Measurements from ENCODE around the gene MOSPD3.
"Not testable (repeated sequence)": the region's sequence is repeated elsewhere in the genome, so short reads cannot be mapped to it uniquely, and the experiment has no call there.

The MOSPD3 gene, protein sequence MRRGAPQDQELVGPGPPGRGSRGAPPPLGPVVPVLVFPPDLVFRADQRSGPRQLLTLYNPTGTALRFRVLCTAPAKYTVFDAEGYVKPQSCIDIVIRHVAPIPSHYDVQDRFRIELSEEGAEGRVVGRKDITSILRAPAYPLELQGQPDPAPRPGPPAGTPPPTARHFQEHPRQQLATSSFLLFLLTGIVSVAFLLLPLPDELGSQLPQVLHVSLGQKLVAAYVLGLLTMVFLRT

DNA sequence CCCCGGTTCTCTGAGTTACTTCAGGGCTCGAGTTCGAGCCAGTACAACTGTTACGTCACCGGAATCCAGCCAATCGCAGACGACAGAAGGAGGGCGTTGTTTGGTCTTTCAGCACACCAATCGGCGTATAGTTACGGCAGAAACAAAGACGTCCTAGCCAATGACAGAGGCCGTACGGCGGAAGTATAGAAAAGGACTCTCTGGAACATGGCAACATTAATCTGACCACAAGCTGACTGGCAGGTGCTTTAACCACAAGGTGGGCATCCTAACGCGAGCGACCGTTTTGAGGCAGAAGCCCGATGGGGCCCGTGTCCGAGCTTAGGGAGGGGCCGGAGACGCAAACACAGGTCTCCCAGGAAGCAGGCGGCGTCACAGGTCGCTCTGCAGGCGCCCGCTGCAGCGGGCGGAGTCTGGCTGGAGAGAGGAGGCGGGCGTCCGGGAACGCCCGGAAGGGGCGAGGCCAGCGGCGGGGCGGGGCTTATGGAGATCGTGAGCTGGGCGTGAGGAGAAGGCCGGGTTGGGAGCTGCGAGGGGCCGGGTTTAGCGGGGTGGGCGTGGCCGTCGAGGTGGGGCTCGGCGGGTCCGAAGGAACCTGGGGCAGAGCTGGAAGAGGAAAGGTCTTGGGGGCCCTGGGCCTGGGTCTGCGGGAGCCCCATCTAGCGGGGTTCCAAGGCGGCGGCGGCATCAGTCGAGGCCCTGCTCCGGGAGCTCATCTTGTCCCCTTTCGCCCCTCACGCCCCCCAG, at the start of gene MOSPD3:
Gene MOSPD3 (plus strand): TSS at position 558 of the 747 bp plus-strand sequence. CDS start 252 bp downstream, outside the sequence.
- peak; percentile 96 for DNase-seq (ENCODE audit: low read depth)

DNA sequence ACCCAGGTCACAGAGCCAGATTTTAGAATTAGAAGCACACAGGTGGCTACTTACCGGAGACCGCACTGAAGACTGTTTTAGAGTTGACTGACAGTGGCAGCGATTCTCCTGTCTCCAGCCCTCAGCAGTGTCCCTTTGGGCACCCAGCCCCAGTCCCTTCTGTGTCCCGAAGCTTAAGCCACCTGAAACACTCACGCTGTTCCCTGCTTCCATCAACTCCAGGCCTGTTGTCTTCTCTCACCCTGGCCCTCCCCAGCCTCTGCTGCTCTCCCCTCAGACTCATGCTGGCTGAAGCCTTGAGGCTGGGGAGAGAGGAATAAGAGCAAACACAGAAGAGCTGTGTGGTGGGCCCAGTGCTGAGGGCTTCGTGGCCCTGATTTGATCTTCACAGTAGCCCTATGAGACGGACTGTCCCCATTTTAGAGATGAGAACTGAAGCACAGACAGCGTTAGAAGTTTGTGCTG, 49.2 kb upstream of the MOSPD3 start:
- DNase-seq (ENCODE audit: low read depth): no peak

DNA sequence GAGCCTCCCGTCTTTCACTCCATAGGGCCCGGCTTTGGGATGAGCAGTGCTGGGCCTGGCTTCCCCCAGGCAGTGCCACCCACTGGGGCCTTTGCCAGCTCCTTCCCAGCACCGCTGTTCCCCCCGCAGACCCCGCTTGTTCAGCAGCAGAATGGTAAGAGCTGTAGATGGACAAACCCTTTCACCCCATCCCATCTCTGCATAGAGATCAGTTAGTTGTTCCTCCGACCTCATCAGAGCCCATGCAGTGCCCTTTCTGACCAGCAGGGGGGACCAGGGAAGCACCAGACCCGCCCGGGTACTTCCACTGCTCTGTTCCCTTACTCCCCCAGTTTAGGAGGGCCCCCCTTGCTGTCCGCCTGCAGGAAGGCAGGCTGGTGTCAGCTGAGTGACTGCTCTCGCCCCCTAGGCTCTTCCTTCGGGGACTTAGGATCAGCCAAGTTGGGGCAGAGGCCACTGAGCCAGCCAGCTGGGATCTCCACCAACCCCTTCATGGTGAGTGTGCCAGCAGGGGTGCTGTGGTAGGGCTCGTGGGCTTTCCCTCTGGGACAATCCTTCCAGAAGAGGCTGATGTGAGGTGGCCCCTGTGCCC, 48.4 kb upstream of the MOSPD3 start:
- peak; percentile 71 for DNase-seq (ENCODE audit: low read depth)

DNA sequence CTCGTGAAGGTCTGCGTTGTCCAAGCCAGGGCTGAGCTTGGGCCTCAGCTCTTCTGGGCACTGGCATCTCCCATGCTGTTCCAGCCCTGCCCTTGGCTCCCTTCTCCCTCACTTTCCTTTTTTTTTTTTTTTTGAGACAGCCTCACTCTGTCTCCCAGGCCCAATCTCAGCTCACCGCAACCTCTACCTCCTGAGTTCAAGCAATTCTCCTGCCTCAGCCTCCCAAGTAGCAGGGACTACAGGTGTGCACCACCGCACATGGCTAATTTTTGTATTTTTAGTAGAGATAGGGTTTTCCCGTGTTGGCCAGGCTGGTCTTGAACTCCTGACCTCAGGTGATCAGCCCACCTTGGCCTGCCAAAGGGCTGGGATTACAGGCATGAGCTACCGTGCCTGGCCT, 47.9 kb upstream of the MOSPD3 start:
- not testable (repeated sequence) for DNase-seq (ENCODE audit: low read depth)

DNA sequence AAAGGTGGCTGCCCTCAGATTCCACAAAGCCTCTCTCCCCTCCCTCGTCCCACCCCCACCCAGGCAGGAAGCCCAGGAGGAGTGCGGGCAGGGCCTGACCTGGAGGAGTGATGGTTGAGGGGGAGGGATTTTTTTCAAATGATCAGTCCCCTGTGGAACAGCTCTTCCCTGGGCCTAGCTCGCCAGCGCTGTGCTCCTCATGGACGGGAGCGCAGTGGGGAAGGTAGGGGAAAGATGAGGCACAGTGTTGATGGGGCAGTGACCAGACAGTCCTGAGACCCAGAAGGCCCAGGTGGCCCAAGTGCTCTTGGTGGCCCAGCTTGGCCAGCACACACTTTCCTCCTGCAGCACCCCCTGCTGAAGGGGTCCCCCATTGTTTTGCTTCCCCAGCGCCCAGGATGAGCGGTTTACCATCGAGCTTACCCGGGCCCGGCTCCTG, 47.2 kb upstream of the MOSPD3 start:
- DNase-seq (ENCODE audit: low read depth): no peak

DNA sequence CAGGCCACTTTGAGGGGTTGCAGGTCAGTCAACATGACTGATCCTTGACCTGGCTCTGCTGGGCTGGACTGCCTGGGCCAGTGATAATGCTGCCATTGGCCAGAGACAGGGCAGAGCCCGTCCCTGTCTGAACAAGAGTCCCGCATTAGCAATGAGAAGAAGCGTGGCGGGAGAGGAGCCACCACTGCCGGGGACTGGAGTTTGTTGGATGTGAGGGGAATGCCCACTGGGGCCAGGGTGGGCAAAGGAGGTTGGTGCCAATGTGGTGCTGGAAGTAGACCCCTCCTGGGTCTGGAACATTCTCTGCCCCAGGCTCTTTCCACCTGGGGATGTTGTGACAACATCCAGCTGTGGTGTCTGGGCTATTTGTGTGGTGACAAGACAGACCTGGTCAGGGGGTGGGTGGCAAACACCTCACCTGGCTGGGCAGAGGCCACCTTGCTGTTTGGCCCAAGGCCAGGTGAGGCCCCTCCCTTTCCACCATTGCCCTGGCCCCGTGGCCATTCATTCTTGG, 46.3 kb upstream of the MOSPD3 start:
- DNase-seq (ENCODE audit: low read depth): no peak

DNA sequence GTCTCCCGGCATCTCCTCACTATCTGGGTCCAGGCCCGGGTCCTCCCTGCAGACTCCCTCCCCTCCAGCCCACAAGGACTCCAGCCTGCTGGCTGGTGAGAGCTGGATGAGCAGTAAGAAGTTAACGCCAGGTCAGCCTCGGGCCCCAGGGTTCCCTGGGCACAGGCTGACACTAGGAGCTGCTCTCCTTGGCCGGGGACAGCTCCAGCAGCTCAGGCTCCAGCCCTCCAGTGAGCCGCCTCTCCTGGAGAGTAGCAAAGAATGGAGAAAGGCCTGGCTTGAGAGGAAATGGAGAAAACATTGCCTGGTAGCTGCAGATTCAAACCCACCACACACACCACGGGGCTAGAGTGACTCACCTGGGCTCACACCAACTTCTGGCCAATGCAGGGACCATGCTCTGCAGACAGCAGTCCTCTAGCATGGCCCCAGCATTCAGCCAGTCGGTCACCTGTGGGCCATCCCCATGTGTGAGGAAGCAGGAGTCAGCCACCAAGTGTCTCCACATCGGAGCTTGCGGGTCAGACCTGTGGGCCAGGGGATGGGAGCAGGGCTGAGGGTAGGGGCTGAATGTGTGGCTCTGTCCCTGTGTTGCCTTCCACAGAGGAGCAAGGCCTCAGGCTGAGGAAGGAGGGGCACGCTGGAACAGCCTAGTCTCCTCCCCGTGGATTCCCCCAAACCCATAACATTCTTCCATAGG, 45.2 kb upstream of the MOSPD3 start:
- DNase-seq (ENCODE audit: low read depth): no peak

DNA sequence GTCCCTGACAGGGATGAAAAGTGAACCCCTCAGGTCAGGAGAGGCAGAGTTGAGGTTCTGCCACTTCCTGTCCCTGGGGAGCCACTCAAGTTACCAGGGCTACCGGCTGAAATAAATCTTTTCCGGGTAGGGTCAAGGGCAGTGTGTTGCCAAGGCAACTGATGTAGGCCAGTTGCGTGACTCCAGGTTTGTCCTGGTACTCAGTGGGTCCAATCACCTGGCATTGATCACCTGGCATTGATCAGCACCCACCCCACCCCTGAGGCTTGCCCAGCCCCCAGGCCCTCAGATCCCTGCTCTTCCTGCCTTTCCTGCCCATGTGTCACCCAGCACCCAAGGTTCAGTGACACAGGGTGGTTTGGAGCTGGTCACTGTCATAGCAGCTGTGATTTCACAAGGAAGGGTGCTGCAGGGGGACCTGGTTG, 44.6 kb upstream of the MOSPD3 start:
- DNase-seq (ENCODE audit: low read depth): no peak

DNA sequence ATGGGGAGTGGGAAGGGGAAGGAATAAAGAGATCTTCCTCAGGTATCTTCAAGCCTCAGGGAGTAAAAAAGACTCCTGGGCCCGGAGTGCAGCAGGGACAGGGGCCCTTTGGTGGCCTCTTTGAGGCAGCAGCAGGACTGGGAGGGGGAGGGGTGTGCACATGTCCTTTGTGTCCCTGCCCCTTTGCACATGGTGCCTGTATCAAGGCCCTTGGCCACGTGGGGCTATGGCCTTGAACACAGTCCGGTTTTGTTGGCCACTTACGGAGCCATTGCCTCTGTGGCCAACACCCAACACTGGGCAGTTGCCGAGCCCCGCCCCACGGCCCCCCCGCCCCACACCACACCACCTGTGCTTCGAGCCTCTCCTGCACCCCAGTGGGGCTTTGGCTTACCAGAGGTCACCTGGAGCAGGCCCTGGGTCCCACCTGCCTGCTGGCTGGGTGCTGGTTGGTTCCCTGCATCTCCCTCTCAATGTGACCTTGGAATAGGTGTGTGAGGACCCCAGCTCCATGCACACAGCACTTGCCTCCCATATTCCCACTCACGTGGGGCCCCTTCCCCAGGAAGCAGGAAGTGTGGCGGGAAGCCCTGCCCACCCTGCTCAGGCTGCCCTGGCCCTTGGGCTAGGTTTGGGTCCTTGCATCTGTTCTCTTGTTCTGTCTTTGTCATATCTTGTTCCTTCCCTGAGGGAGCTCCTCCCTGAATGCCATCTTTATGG, 44.0 kb upstream of the MOSPD3 start:
- no peak for DNase-seq (ENCODE audit: low read depth)

DNA sequence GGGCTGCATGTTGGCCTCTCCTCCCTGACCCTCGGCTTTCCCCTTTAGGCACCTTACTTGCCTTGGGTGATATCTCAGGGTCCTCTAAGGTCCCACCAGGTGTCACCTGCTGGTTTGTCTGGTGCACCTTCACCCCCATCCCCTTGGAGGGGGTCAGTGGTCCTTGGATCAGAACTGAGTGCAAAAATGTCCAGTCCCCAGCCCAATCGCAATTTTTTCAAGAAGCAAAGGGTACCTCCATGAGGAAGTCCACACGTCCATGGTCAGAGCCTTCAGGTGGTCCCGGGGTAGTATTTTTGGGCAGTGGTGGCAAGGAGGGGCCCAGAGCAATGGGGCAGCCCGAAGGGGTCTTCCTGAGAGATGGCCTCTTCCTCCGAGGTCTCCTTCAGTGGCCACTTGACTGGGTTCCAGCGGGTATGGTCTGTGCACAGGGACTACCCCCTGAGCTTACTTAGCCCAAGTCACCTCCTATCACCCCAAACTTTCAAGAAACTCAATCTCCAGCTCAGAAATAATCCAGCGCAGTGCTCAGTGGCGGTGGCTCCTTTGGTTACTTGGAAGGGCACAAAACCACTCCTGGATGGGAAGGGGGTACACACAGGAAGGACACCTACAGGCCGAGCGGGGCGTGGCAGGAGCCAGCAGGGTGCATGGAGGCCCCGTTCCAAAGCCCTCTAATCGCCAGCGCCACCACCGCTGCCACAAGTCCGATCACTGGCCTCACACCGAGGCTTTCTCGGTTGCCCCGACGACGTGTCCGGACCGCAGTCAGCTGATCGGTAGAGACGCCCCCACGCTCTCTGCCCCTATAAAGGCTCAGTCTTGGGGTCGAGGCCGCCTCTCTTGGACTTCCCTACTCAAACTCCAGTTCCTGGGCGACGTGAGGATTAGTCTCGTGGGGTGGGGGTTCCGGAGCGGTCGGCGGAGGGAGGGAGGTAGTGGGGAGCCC, 43.2 kb upstream of the MOSPD3 start:
- DNase-seq (ENCODE audit: low read depth): no peak

DNA sequence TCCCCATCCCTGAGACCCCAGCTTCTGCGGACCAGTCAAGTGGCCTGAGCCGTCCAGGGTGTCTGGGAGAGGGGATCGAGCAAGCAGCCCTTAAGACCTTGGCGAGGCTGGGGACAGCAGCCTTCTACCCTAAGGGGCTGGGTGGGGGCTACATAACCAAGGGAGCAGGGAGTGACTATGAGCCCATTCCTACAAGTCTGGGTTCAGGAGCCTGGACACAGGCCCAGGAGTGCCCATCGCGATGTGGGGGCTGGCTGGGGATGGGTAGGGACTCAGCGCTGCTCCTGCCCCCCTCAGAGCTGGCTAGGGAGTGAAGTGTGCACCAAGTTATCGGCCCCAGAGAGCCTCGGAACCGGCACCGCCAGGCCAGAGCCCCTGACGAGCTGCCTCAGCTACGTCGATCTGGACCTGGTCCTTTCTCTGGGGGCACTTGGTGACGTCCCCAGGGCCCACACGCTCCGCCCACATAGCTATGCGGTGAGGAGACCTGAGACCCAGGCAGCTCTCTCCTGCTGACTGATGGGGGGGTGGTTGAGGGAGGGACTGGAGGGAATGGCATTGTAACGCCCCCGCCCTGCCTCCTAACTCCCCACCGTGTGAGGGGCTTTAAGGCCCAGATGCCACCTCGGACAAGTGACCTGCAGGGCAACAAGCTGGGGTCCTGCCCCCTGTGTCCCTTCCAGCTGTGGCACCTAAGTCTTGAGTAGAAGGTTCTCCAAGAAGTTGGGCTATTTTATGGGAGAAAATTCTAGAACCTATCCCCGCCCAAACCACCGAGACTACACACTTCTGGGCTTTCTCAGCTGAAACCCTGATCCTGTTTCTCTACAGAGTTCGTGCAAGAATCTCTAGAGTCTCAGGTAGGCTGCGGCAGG, 41.1 kb upstream of the MOSPD3 start:
- DNase-seq (ENCODE audit: low read depth): no peak

DNA sequence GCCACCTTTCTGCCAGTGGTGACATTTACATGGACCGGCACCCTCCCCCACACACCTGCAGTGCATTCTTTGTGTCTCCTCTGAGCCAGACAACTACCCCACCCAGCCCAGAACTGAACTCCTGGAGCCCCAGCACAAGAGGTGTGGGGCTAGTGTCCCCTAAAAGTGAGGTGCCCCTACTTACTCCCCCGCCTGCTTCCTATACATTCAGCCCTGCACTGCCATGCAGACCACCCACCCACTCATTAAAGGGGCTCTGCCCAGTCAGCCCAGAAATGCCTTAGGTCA, 40.6 kb upstream of the MOSPD3 start:
- DNase-seq (ENCODE audit: low read depth): no peak

DNA sequence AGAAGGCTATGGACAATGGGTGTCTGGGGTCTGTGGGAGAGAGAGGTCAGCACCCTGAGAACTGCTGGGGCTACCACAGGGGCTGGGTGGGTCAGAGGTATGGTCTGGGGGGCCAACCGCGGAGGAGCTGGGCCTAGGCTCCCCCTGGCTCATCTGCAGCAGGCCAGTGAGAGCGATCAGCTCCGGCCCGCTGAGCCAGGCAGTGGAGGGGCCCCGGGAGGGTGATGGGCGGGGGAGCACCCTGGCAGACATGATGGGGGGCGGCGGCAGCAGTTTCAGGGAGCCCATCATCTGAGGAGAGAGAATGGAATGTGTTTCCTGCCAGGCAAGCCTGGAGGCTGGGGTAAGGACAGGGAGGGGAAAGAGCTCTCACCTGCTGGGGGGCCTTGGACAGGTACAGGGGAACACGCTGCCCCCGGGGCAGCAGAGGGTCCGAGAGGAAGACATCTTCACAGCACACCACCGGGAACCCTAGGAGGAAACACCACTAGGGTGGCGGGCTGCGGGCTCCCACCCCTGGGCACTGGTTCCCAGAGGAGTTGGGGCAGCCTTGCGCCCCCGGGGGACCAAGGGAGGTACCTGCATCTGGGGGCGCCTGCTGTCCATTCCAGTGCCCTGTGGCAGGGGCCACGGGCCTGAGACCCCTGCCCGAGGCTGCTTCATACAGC, 39.9 kb upstream of the MOSPD3 start:
- DNase-seq (ENCODE audit: low read depth): no peak

DNA sequence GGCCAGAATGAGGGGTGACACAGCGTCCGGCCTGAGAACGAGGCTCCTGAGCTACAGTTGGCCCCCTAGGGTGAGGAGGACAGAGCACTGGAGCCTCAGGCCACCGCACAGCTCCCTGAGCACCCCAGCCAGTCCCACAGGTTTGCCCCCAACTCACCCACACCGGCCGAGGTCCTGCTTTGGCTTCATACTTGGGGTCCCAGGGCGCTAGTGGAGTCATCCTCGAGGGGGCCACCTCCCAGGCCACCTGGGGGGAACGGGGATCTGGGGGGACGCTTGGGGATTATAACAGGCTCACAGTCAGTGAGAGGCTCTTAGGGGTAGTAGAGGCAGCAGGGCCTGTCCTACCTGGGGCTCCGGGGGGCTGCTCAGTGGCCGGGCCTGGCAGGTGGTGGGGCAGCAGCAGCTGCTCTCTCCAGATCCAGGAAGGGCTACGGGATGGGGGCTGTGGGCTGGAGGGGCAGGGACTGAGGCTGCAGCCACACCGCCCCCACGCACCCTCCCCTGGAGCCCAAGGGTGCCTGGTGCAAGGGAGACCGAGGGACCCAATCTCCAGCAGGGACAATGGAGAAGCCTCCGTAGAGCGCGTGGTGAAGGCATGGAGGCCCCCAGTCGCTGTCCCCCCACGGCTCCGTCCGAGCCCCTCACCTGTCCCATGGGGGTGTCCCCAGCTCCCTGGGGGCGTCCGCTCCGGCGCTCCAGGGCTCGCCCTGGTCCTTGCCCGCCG, 39.2 kb upstream of the MOSPD3 start:
- no peak for DNase-seq (ENCODE audit: low read depth)

DNA sequence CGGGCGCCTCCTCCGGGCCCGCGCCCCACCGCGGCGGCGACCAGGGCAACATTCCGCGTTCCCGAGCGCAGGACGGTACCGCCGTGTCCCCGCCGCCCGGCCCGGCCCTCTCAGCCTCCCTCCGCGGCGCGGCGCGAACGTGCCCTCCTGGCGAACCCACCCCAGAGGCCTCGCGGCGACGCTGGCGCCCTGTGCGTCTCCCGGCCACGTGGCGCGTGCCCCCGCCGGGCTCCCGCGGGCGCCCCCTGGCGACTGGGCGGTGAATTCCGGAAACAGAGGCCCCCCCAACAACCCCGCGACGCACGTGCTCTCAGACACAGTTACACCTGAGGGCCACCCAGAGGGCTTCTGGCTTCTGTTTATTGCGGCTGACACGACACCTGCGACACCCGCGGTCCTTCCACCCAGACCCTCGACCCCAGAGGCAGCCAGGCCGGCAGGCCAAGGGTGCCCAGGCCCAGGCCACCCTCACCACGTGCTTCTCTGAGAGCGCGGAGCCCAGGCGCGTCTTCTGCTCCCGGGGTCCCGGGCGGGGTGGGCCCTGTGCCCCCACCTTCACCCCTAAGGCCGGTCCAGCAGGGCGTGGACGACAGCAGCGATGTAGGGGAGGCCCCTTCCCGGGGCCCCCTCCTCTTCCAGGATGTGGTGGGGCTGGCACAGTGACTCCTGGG, 38.5 kb upstream of the MOSPD3 start, which contains the start of gene SAP25:
Gene SAP25 (minus strand): TSS at position 210 of the 671 bp plus-strand sequence. CDS start 158 bp downstream, at position 52.
- no peak for DNase-seq (ENCODE audit: low read depth)

DNA sequence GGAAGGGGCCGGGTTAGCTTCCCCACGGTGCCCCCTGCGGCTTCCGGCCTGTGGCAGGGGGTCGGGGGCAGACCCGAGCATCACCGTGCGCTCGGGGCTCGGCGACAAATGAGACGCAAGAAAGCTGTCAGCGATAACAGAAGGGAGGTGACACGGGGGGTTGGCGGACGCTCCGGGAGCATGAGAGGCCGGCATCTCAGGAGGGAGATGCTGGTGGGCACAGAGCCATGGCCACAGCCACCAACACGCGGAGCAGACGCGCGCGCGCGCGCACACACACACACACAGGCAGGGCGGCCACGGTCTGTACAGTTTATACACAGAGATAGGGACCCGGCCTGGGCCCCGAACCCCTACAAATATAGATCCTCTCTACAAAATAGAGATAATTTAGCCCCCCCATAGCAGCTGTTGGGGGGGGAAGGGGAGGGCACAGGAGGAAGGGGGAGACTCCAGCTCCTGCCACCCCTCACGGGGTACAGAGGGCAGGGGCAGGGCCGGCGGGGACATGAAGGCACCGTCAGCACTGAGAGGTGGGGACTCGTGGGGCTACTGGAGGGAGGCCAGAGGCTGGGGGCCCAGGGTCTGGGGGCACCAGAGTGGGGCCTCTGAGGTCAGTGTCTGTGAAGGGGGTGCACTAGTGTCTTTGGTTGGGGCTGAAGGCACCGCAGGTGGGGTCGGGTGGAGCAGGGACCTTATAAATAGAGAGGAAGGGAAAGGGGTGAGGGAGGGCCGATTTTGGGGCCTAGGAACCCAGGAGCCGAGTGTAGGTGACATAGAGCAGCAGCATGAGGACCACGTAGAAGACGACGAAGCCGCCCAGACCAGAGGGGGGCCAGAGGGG, 37.8 kb upstream of the MOSPD3 start:
- DNase-seq (ENCODE audit: low read depth): no peak

DNA sequence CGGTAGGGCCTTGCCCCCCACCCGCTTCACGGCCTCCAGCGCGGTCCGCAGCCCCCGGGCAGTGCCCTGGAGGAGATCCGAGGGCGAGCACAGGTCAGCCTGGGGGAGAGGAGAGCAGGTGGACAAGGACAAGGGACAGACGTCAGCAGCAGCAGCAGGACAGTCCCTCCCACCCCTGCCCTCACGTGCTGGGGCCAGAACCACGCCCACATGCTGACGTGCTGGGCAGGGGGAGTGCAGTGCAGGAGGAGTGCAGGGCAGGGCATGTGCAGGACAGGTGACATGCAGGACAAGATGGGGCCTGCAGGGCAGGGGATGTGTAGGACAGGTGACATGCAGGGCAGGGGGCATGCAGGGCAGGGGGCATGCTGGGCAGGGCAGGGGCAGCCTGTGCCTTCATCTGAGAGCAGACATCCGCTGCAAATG, 37.1 kb upstream of the MOSPD3 start:
- no peak for DNase-seq (ENCODE audit: low read depth)
